Body of pancreas (tissue), 4 donors: ENCODE results near the gene STX16.
"Not testable (repeated sequence)": the region's sequence is repeated elsewhere in the genome, so short reads cannot be mapped to it uniquely, and the experiment has no call there.

Experiments
- CTCF ChIP-seq, 7 experiments: fragments of 450-650 bp in 4 of 7; fragments of 200-600 bp in 3 of 7; sonication (generic) in 3 of 7; IDR thresholded peaks; one replicate each; pipeline ENCODE4 v1.5.1; 2016 to 2019; ENCODE audit warnings: antibody characterized with exemption in 7 of 7
- POLR2A ChIP-seq, 3 donors: fragments of 450-650 bp; IDR thresholded peaks; one replicate each; pipeline ENCODE4 v1.6.1; 2016; ENCODE audit warnings: antibody characterized with exemption in 3 of 3, mild to moderate bottlenecking in 2 of 3

- not testable (repeated sequence) for TF ChIP-seq POLR2A, CTCF (IDR thresholded peaks at IDR 0.05)
Observed at GRCh38 chr20:58648502-58648825, 2.6 kb upstream of the STX16 start.
